ENCODE data around the gene TRDN.

The TRDN gene

GRCh38 chr6:123570813-123571684 lies 65.7 kb downstream of the TRDN start:
- DNase-seq (ENCODE audit: extremely low read depth, insufficient read length) = no peak
- H3K27me3 ChIP-seq (replicated peaks; ENCODE audit: control insufficient read depth, insufficient read depth, low read length) = no peaks in the 10 kb centered on the region
- no peak overlapping the region for H3K4me3 ChIP-seq (replicated peaks; ENCODE audit: low read depth, low read length)
- H3K36me3 ChIP-seq (ENCODE audit: control insufficient read depth, insufficient read depth, low read length) = no peaks in the 10 kb centered on the region
- TF ChIP-seq CTCF (IDR thresholded peaks at IDR 0.05; ENCODE audit: insufficient read depth, low read length, poor library complexity, severe bottlenecking) = no peak

GRCh38 chr6:123569575-123569974 lies 67.2 kb downstream of the TRDN start:
- Histone ChIP-seq H3K4me3 (replicated peaks; ENCODE audit: low read depth, low read length) (no peak overlapping the region), H3K27me3 (replicated peaks; ENCODE audit: control insufficient read depth, insufficient read depth, low read length) (no peaks in the 10 kb centered on the region), H3K36me3 (ENCODE audit: control insufficient read depth, insufficient read depth, low read length) (no peaks in the 10 kb centered on the region)
- no peak for DNase-seq (ENCODE audit: extremely low read depth, insufficient read length)
- no peak for TF ChIP-seq CTCF (IDR thresholded peaks at IDR 0.05; ENCODE audit: insufficient read depth, low read length, poor library complexity, severe bottlenecking)

GRCh38 chr6:123565529-123565928 lies 71.2 kb downstream of the TRDN start:
- Histone ChIP-seq H3K4me3 (replicated peaks; ENCODE audit: low read depth, low read length) (no peak overlapping the region), H3K27me3 (replicated peaks; ENCODE audit: control insufficient read depth, insufficient read depth, low read length) (no peaks in the 10 kb centered on the region), H3K36me3 (ENCODE audit: control insufficient read depth, insufficient read depth, low read length) (no peaks in the 10 kb centered on the region)
- no peak for TF ChIP-seq CTCF (IDR thresholded peaks at IDR 0.05; ENCODE audit: insufficient read depth, low read length, poor library complexity, severe bottlenecking)
- no peak for DNase-seq (ENCODE audit: extremely low read depth, insufficient read length)

GRCh38 chr6:123564361-123564760 lies 72.4 kb downstream of the TRDN start:
- H3K4me3 ChIP-seq (replicated peaks; ENCODE audit: low read depth, low read length) = no peak overlapping the region
- no peak for DNase-seq (ENCODE audit: extremely low read depth, insufficient read length)
- TF ChIP-seq CTCF (IDR thresholded peaks at IDR 0.05; ENCODE audit: insufficient read depth, low read length, poor library complexity, severe bottlenecking) = no peak
- no peaks in the 10 kb centered on the region for H3K27me3 ChIP-seq (replicated peaks; ENCODE audit: control insufficient read depth, insufficient read depth, low read length)
- H3K36me3 ChIP-seq (ENCODE audit: control insufficient read depth, insufficient read depth, low read length) = no peaks in the 10 kb centered on the region

GRCh38 chr6:123562677-123563076 lies 74.1 kb downstream of the TRDN start:
- no peak for DNase-seq (ENCODE audit: extremely low read depth, insufficient read length)
- no peak for TF ChIP-seq CTCF (IDR thresholded peaks at IDR 0.05; ENCODE audit: insufficient read depth, low read length, poor library complexity, severe bottlenecking)
- Histone ChIP-seq H3K36me3 (ENCODE audit: control insufficient read depth, insufficient read depth, low read length) (no peaks in the 10 kb centered on the region), H3K27me3 (replicated peaks; ENCODE audit: control insufficient read depth, insufficient read depth, low read length) (no peaks in the 10 kb centered on the region), H3K4me3 (replicated peaks; ENCODE audit: low read depth, low read length) (no peak overlapping the region)
